Hepatocyte (in vitro differentiated cells): Measurements from ENCODE around the gene FLT3LG.

Experiments used
- CTCF ChIP-seq: fragments of 200-600 bp; sonication (generic); IDR thresholded peaks from 2 replicates; pipeline ENCODE4 v1.5.1; 2016; ENCODE audit warnings: antibody characterized with exemption, mild to moderate bottlenecking; ENCODE audit not compliant: poor library complexity
- EZH2 ChIP-seq: fragments of 200-600 bp; sonication (generic); IDR thresholded peaks from 2 replicates; pipeline ENCODE4 v1.6.1; 2016; ENCODE audit warnings: antibody characterized with exemption, mild to moderate bottlenecking, borderline replicate concordance
- EZH2phosphoT487 ChIP-seq: fragments of 200-600 bp; sonication (generic); IDR thresholded peaks from one replicate; pipeline ENCODE4 v1.6.1; 2018; ENCODE audit warnings: antibody characterized with exemption, mild to moderate bottlenecking, low read depth, moderate library complexity; ENCODE audit not compliant: unreplicated experiment, severe bottlenecking

GRCh38 chr19:49488863-49489537 lies 15.0 kb downstream of the FLT3LG start:
- no peak for TF ChIP-seq CTCF
- TF ChIP-seq EZH2 = no peak
- no peak for TF ChIP-seq EZH2phosphoT487
